HL-60 (cell line): ENCODE data around the gene TRAM2.

Source experiments
- DNase-seq, 2 experiments: peaks; one replicate each; pipeline ENCODE4 v3.0.0-alpha.2; 2010 to 2020; ENCODE audit warnings: low read depth in 1 of 2, low spot score in 1 of 2
- H3K27ac ChIP-seq: fragments of 250-450 bp; sonication (Bioruptor Pico); replicated peaks from 2 replicates; pipeline ENCODE4 v1.5.1; 2020; ENCODE audit warnings: mild to moderate bottlenecking, moderate library complexity
- H3K27me3 ChIP-seq: fragments of 250-450 bp; sonication (Bioruptor Pico); 2 replicates; pipeline ENCODE4 v1.5.1; 2021; ENCODE audit warnings: mild to moderate bottlenecking, moderate library complexity; ENCODE audit not compliant: insufficient read depth, poor library complexity, severe bottlenecking
- H3K4me3 ChIP-seq: replicated peaks from 2 replicates; pipeline ENCODE4 v1.5.1; 2011; ENCODE audit warnings: mild to moderate bottlenecking, control low read depth, low read length; ENCODE audit not compliant: insufficient read depth
- GABPA ChIP-seq: IDR thresholded peaks from 2 replicates; pipeline ENCODE4 v1.6.1; 2012; ENCODE audit warnings: low read depth
- POLR2AphosphoS5 ChIP-seq: IDR thresholded peaks from 2 replicates; pipeline ENCODE4 v1.6.1; 2012; ENCODE audit warnings: low read depth
- SPI1 ChIP-seq: IDR thresholded peaks from 2 replicates; pipeline ENCODE4 v1.6.1; 2012; ENCODE audit warnings: low read depth, mild to moderate bottlenecking, borderline replicate concordance
- TF ChIP-seq, protein P1 (sequence below): IDR thresholded peaks from 2 replicates; pipeline ENCODE4 v1.6.1; 2012; ENCODE audit warnings: low read depth; ENCODE audit not compliant: insufficient replicate concordance
- TF ChIP-seq, protein P2 (sequence below): IDR thresholded peaks from one replicate; pipeline ENCODE4 v1.5.1; 2011; ENCODE audit warnings: low read length, control low read depth, inconsistent platforms; ENCODE audit not compliant: insufficient read depth

TRAM2 gene

DNA sequence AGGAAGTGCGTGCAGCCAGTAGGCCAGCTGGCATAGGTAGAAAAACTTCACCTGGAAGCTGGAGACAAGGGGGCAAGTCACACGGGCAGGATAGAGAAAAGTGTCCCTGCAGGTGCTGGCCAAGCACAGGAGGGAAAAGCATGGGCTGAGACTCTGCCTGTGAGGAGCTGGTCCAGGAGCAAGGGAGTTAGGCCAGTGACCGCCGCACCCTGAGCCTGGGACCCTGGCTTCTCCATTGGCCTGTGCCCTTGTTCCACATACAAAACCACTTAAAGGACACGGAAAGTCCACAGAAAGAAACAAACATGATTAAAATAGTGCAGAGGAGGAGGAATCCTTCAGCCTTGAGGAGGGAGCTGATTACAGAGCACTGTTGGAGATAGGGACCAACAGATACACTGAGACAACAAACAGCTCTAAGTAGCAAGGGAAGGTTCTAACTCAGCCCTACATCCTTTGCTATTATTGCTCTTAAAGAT, 68.6 kb downstream of the TRAM2 start:
- H3K4me3 ChIP-seq = no peak overlapping the region
- H3K27ac ChIP-seq = no peak overlapping the region
- H3K27me3 ChIP-seq = no peaks in the 10 kb centered on the region
- DNase-seq = no peak
- TF ChIP-seq SPI1 = no peak
- no peak for TF ChIP-seq GABPA
- TF ChIP-seq, protein P1, sequence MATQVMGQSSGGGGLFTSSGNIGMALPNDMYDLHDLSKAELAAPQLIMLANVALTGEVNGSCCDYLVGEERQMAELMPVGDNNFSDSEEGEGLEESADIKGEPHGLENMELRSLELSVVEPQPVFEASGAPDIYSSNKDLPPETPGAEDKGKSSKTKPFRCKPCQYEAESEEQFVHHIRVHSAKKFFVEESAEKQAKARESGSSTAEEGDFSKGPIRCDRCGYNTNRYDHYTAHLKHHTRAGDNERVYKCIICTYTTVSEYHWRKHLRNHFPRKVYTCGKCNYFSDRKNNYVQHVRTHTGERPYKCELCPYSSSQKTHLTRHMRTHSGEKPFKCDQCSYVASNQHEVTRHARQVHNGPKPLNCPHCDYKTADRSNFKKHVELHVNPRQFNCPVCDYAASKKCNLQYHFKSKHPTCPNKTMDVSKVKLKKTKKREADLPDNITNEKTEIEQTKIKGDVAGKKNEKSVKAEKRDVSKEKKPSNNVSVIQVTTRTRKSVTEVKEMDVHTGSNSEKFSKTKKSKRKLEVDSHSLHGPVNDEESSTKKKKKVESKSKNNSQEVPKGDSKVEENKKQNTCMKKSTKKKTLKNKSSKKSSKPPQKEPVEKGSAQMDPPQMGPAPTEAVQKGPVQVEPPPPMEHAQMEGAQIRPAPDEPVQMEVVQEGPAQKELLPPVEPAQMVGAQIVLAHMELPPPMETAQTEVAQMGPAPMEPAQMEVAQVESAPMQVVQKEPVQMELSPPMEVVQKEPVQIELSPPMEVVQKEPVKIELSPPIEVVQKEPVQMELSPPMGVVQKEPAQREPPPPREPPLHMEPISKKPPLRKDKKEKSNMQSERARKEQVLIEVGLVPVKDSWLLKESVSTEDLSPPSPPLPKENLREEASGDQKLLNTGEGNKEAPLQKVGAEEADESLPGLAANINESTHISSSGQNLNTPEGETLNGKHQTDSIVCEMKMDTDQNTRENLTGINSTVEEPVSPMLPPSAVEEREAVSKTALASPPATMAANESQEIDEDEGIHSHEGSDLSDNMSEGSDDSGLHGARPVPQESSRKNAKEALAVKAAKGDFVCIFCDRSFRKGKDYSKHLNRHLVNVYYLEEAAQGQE = no peak
- TF ChIP-seq POLR2AphosphoS5 = no peak
- TF ChIP-seq, protein P2, sequence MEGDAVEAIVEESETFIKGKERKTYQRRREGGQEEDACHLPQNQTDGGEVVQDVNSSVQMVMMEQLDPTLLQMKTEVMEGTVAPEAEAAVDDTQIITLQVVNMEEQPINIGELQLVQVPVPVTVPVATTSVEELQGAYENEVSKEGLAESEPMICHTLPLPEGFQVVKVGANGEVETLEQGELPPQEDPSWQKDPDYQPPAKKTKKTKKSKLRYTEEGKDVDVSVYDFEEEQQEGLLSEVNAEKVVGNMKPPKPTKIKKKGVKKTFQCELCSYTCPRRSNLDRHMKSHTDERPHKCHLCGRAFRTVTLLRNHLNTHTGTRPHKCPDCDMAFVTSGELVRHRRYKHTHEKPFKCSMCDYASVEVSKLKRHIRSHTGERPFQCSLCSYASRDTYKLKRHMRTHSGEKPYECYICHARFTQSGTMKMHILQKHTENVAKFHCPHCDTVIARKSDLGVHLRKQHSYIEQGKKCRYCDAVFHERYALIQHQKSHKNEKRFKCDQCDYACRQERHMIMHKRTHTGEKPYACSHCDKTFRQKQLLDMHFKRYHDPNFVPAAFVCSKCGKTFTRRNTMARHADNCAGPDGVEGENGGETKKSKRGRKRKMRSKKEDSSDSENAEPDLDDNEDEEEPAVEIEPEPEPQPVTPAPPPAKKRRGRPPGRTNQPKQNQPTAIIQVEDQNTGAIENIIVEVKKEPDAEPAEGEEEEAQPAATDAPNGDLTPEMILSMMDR = no peak

DNA sequence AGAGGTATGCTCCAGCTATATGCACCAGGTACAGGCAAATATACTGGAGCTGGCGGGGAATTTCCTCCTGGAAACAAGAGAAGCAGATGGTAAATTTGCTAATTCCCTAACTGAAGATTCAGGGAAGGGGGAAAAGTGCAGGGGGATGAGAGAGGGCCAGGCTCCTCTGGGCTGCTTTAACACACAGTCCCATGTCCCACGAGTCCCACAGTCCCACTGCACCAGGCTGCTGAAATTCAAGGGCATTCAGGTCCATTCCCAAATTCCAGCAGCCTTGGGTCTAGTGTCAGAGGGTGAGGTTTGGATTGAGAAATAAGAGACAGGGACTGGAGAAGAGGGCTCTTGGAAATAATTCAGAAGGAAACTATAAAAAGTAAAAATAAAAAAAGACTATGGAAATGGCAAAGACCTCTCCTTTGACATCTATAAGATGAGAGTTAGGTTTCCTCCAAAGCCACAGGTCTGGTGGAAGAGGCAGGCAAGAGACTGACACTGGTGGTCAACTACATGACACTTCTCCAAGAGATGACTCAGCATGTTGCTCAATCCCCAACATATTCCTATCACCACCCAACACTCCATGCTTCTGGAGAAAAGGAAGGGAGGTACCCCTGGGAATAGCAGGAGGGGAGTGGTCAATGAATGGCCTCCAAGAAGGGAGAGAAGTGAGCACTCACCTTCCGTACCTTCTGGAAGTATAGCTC, 69.2 kb downstream of the TRAM2 start:
- TF ChIP-seq GABPA (no peak), SPI1 (no peak), POLR2AphosphoS5 (no peak)
- TF ChIP-seq, protein P2 = no peak
- TF ChIP-seq, protein P1 = no peak
- H3K27ac ChIP-seq = no peak overlapping the region

DNA sequence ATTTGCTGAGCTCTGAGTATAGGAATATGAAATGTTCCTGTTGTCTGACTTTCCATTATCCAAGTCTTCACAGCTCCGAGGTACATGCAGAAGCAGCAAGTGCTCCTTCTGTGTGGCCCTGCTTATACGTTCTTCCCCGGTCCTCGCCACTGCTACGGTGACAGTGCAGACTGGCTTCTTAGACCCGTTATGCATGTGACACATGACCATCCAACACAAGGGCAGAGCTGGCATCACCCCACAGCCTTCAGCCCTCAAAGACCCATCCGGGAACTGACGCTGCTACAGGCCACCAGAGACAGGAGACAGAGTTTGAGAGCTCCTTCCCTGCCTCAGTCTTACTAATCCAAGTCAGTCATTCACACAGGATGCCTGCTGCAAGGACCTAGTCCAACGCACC, 70.4 kb downstream of the TRAM2 start:
- Histone ChIP-seq H3K4me3 (no peak overlapping the region), H3K27ac (no peak overlapping the region), H3K27me3 (no peaks in the 10 kb centered on the region)
- TF ChIP-seq, protein P1 = no peak
- TF ChIP-seq, protein P2 = no peak
- no peak for TF ChIP-seq GABPA
- no peak for DNase-seq

More for the DNA sequence above, 69.2 kb downstream of the TRAM2 start:
- Histone ChIP-seq H3K27me3 (no peaks in the 10 kb centered on the region), H3K4me3 (no peak overlapping the region)
- peak in 1 of 2 experiments; percentile 10 for DNase-seq
